Measurements from ENCODE around the gene SP8. TPM values are rescaled to one million over a fixed set of nuclear protein-coding genes. Genes with fewer than 3 reads are reported as not detected.

The SP8 gene
- total and polyA plus RNA-seq, 9 of the 15 experiments (the other 6 are each of a cell fraction or from before 2014, with no cell fraction given) = 0.04 to 1.2 (median 0.19) TPM

- 6% methylated on average over 13 of the region's 13 CpGs for WGBS (ENCODE audit: insufficient coverage, low coverage, missing lambda C conversion rate)
- Histone ChIP-seq H3K4me1 (replicated peaks in 1 of 2; ENCODE audit: control insufficient read depth in 2 of 2, insufficient read depth in 2 of 2, low read length in 2 of 2) (peaks cover 8 to 21% of the 10 kb centered on the region in 2 experiments; a peak in 3 of 5 replicates), H3K9me1 (ENCODE audit: control insufficient read depth, insufficient read depth, low read length) (no peaks in the 10 kb centered on the region), H3K9me3 (replicated peaks; ENCODE audit: control insufficient read depth, insufficient read depth, low read depth, low read length) (no peaks in the 10 kb centered on the region), H2AFZ (ENCODE audit: low read depth, low read length) (peak overlapping the region; percentile 35; the same call in 1 of the 2 replicates), H3K4me2 (ENCODE audit: insufficient read depth, low read length) (peak overlapping the region; percentile 23; the same call in 1 of the 2 replicates), H4K20me1 (replicated peaks; ENCODE audit: control insufficient read depth, insufficient read depth, low read length) (peaks cover 4% of the 10 kb centered on the region; the same call in 1 of the 2 replicates), H3K9ac (ENCODE audit: insufficient read depth in 1 of 2, low read depth in 2 of 2, low read length in 2 of 2) (no peak overlapping the region), H3K27me3 (ENCODE audit: control insufficient read depth in 2 of 2, insufficient read depth in 2 of 2, low read length in 2 of 2) (peaks cover 16 to 38% of the 10 kb centered on the region in 2 experiments), H3K79me2 (ENCODE audit: control insufficient read depth, insufficient read depth, low read length) (no peaks in the 10 kb centered on the region), H3K36me3 (ENCODE audit: control insufficient read depth, insufficient read depth, low read length) (no peaks in the 10 kb centered on the region), H3K27ac (ENCODE audit: extremely low read depth, low read depth, low read length) (no peak overlapping the region), H3K4me3 (no peak overlapping the region)
- in situ Hi-C loops (cut with MboI) (no loop called here), intact Hi-C loops (cut with micrococcal nuclease) (loop anchor here (5.0 kb wide), 1 partner anchor 33 kb away; no protein-coding TSS in a partner anchor)
- FAIRE-seq = no peak
- BruUV-seq (replicated peaks) = no TSS peak
- no peak for ATAC-seq
- POLR2A ChIA-PET = interaction anchor here (0.5 to 0.6 kb wide), 2 partner anchors 431 to 895 kb away, joined by 3 to 4 read pairs; no protein-coding TSS in a partner anchor
- CTCF ChIA-PET (ENCODE audit: low intra/inter-chr PET ratio) = no interaction called here
- DNase-seq (ENCODE audit: extremely low read depth in 1 of 4, low spot score in 3 of 4) = no peak
- TF ChIP-seq MGA (IDR thresholded peaks at IDR 0.05) (no peak), U2AF2 (optimal IDR thresholded peaks at IDR 0.05; ENCODE audit: low read depth, low read length) (no peak), CREB1 (IDR thresholded peaks at IDR 0.05) (no peak), CREB1 (CRISPR knock-in tag; IDR thresholded peaks at IDR 0.05) (no peak), ZNF121 (CRISPR knock-in tag; conservative IDR thresholded peaks at IDR 0.05) (no peak), PTRF (tag; IDR thresholded peaks at IDR 0.05) (no peak), MECOM (CRISPR knock-in tag; IDR thresholded peaks at IDR 0.05) (no peak), E2F6 (IDR thresholded peaks at IDR 0.05; ENCODE audit: borderline replicate concordance in 1 of 2, extremely low read depth in 1 of 2, insufficient read depth in 1 of 2, insufficient read length in 1 of 2, low read depth in 1 of 2, low read length in 1 of 2, poor library complexity in 1 of 2, severe bottlenecking in 1 of 2) (no peak)
Measured at GRCh38 chr7:20794676-20795075, 8.0 kb upstream of the SP8 start.
